Retinal pigment epithelial cell (primary cell): ENCODE measurements around the gene GSTK1.

ENCODE experiments used
- DNase-seq: peaks from one replicate; pipeline ENCODE4 v3.0.0-alpha.2; 2010; ENCODE audit warnings: low read depth
- H3K4me3 ChIP-seq: 2 replicates; pipeline ENCODE4 v1.5.1; 2011; ENCODE audit warnings: mild to moderate bottlenecking, low read length, control low read depth, moderate library complexity
- TF ChIP-seq, protein P1 (sequence below): conservative IDR thresholded peaks from 2 replicates; pipeline ENCODE4 v1.5.1; 2011; ENCODE audit warnings: low read depth, low read length, control low read depth, inconsistent platforms

Gene GSTK1

DNA sequence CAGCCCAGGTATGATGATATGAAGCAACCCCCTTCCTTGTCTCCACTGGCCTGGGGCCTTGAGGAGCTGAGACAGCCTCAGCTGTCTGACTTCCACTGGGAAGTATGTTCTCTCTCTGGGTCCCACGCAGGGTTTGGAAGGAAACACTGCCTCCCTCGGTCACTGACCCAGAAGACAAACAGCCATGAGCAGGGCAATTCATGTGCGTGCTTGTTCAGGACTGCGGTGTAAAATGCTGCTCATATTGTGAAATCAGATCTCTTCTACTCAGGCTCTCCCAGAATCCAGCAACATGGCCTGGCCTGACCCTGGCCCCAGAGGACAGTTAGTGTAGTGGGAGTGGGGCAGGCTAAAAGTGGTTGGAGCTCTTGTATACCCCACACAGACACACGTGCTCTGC is 55.4 kb downstream of the GSTK1 start:
- TF ChIP-seq, protein P1, sequence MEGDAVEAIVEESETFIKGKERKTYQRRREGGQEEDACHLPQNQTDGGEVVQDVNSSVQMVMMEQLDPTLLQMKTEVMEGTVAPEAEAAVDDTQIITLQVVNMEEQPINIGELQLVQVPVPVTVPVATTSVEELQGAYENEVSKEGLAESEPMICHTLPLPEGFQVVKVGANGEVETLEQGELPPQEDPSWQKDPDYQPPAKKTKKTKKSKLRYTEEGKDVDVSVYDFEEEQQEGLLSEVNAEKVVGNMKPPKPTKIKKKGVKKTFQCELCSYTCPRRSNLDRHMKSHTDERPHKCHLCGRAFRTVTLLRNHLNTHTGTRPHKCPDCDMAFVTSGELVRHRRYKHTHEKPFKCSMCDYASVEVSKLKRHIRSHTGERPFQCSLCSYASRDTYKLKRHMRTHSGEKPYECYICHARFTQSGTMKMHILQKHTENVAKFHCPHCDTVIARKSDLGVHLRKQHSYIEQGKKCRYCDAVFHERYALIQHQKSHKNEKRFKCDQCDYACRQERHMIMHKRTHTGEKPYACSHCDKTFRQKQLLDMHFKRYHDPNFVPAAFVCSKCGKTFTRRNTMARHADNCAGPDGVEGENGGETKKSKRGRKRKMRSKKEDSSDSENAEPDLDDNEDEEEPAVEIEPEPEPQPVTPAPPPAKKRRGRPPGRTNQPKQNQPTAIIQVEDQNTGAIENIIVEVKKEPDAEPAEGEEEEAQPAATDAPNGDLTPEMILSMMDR: no peak
- DNase-seq: no peak
- no peak overlapping the region for H3K4me3 ChIP-seq
